Pancreas (tissue), 10 donors: ENCODE data around the gene HIPK2. TPM values are rescaled to one million over a fixed set of nuclear protein-coding genes. Genes with fewer than 3 reads are reported as not detected.

Source experiments
- ATAC-seq, 4 donors: fragments of 200-7000 bp; cut with Tn5 transposase; one replicate each; pipeline versions ENCODE4 v1.8.0 to v1.9.1; 2020; ENCODE audit warnings: mild to moderate bottlenecking in 4 of 4, moderate library complexity in 4 of 4
- DNase-seq, 6 donors: peaks; one replicate each; pipeline ENCODE4 v3.0.0-alpha.2; 2020
- FAIRE-seq: peaks from 2 replicates; lab custom pipeline; 2012; peaks lifted over from hg19 to GRCh38; lab: Jason Lieb, UNC
- H3K27ac ChIP-seq, 4 donors: fragments of 200-600 bp; sonication (generic); 1 replicate in 3 of 4; 2 replicates in 1 of 4; pipeline versions ENCODE4 v1.5.0 to v1.8.0; 2020
- H3K27me3 ChIP-seq, 4 donors: fragments of 200-600 bp; one replicate each; pipeline ENCODE4 v1.8.0; 2021
- H3K36me3 ChIP-seq, 3 donors: fragments of 200-600 bp; sonication (generic) in 1 of 3; one replicate each; pipeline versions ENCODE4 v1.5.0 to v1.8.0; 2020 to 2021
- H3K4me1 ChIP-seq, 3 donors: fragments of 200-600 bp; one replicate each; pipeline ENCODE4 v1.8.0; 2021
- H3K4me3 ChIP-seq, 4 donors: fragments of 200-600 bp; sonication (generic) in 2 of 4; one replicate each; pipeline versions ENCODE4 v1.5.0 to v1.8.0; 2020 to 2021
- H3K9me3 ChIP-seq, 4 donors: fragments of 200-600 bp; one replicate each; pipeline ENCODE4 v1.8.0; 2021
- CTCF ChIP-seq, 4 donors: fragments of 200-600 bp; sonication (generic) in 3 of 4; IDR thresholded peaks; one replicate each; pipeline versions ENCODE4 v1.5.0 to v1.8.0; 2021; ENCODE audit warnings: antibody characterized with exemption in 4 of 4
- WGBS, 2 donors: extraction: QIAGEN DNeasy Blood & Tissue Kit; methylation state at CpG; one replicate each; pipeline ENCODE4 v1.1.7; 2013; 5-methylcytosine and 5-hydroxymethylcytosine counted together
- intact Hi-C, 3 donors: fragments of 100-400 bp; cut with DNase I; formaldehyde crosslinking; loops; one replicate each; pipeline versions ENCODE4 v1.11.1 to v1.14.2; 2022
- polyA plus RNA-seq, 2 donors: library from polyadenylated mRNA; stranded (reverse); fragments of 200-250 nt; gene quantifications; one replicate each; pipeline ENCODE4 v1.2.3, GENCODE V29; 2013
- total RNA-seq, 6 donors: library from RNA; stranded (reverse); fragmentation: NEBNext Ultra II Directional in 4 of 6; extraction: Animal tissue kit (Norgen Biotek cat#: 25700) in 4 of 6; gene quantifications; one replicate each; pipeline versions ENCODE4 v1.2.1 to v1.2.4, GENCODE V29; 2021 to 2023
- donor health status: healthy with polysubstance abuse.
- donor health status: DM: no; HTN: no; CAD: no; lungs with moderate emphysema.
- donor health status: DM: no; HTN: no; CAD: no.
- donor health status: control.
- donor health status: control.
- donor health status: Bipolar disorder and iron deficiency.
- donor health status: DM: yes; HTN: yes; CAD: no.
- donor health status: DM: no; HTN: no; CAD: no.
- donor health status: DM: no; HTN: no; CAD: no.
- donor health status: DM: yes; HTN: yes; CAD: no.

The HIPK2 gene
- total and polyA plus RNA-seq, 8 donors: 6.7 to 49.0 (median 24.7) TPM

DNA sequence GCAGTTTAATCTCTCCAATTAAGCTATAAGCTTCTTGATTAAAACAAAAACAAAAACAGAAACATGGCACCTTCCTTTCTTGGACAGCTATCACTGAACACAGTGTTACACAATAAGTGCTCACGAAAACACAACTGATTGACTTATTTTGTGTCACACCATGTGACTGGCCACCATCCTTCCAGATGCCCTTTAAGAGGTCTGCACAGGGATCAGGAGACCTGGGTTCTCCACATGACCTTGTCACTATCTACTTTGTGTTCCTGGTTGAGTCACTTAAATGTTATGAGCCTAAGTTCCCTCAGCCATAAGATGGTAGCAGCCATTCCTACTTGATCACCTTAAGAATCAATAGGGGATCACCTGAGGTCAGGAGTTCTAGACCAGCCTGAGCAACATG is 120.1 kb downstream of the HIPK2 start:
- H3K4me3 ChIP-seq: no peak overlapping the region
- no peak for TF ChIP-seq CTCF (IDR thresholded peaks at IDR 0.05)
- no peak overlapping the region for H3K27ac ChIP-seq
- WGBS, 2 donors: 43 to 48% methylated on average over 1 of the region's 1 CpG
- no peaks in the 10 kb centered on the region for H3K9me3 ChIP-seq
- peaks cover 28 to 48% (median 46%) of the 10 kb centered on the region in 3 donors for H3K4me1 ChIP-seq
- intact Hi-C loops: no loop called here
- ATAC-seq (no peak), FAIRE-seq (no peak), DNase-seq (no peak)
- no peaks in the 10 kb centered on the region for H3K36me3 ChIP-seq
- H3K27me3 ChIP-seq: no peaks in the 10 kb centered on the region

DNA sequence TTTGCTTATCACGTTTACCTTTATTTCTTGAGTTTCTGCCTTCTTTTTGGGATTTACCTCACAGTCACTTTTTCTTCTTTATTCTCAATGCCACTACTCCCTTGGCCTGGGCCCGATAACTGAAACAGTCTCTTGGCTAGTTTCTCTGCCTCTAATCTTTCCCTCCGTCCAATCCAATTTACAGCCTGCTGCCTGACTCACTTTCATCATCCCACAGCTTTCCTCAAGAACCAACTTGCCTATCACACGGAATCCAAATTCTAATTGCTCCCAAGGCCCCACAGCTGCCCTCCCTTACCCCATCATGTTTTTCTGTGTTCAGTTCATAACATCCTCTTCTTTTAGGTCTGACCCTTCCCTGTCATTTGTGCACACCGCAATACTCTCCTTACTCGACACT is 121.4 kb downstream of the HIPK2 start:
- Histone ChIP-seq H3K9me3 (no peaks in the 10 kb centered on the region), H3K36me3 (no peaks in the 10 kb centered on the region), H3K27me3 (no peaks in the 10 kb centered on the region), H3K4me3 (no peak overlapping the region), H3K4me1 (peaks cover 28 to 38% (median 37%) of the 10 kb centered on the region in 3 donors), H3K27ac (no peak overlapping the region)
- intact Hi-C loops: no loop called here
- no peak for TF ChIP-seq CTCF (IDR thresholded peaks at IDR 0.05)
- DNase-seq (no peak), FAIRE-seq (no peak), ATAC-seq (no peak)
- WGBS, 2 donors: 86 to 90% methylated on average over 6 of the region's 6 CpGs

DNA sequence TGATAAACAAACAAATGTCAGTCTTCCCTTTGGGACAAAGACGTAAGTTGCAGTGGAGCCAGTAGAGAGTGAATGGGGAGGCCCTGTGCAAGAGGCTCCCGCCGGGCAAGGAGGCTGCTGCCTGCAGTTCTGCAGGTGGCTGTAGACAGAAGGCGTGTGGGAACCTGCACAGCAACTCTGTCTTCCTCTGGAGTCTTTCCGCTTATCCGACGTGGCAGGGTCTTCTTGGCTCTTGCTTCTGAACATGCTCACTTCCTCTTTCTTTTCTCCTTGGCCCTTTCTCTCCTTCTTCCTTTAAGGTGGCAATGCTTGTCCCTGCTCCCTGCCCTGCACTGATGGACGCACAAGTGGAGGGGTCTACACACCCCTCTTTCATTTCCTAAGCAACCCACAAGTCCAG is 122.5 kb downstream of the HIPK2 start:
- H3K27ac ChIP-seq: no peak overlapping the region
- WGBS, 2 donors: 88 to 89% methylated on average over 8 of the region's 8 CpGs
- no peaks in the 10 kb centered on the region for H3K9me3 ChIP-seq

DNA sequence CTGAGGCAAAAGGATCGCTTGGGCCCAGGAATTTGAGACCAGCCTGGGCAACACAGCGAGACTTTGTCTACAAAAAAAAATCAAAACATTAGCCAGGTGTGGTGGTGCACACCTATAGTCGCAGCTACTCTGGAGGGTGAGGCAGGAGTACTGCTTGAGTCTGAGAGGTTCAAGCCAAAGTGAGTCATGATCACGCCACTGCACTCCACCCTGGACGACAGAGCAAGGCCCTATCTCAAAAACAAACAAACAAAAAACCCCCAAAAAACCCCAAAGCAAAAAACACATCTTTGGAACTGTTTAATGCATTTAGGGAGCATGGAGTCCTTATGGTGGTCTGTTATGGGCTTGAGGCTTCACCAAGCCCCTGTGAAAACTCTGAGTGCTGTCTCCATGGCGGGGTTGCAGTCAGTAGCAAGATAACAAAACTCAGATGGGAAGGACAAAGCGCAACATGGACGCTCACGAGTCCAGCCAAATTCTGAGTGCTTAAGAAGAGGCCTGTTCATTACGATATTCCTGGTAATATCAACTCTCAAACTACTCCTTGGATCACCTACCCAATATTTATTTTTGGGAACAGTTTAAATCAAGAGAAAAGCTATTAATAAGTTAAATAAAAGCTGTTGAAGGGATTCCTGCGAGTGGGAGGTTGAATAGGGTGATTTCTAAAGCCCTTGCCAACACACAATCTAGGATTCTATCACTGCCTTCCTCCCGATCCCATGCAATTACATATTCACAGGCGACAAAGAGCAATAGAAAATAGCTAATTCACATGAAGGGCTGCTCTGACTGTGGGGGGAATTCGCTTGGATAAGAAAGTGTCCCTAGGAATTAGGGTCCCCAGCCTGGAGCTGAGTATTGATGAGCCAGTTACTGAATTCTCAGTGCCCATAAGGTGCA is 123.3 kb downstream of the HIPK2 start:
- no peaks in the 10 kb centered on the region for H3K36me3 ChIP-seq
- WGBS, 2 donors: 76 to 80% methylated on average over 14 of the region's 14 CpGs
- no peak for ATAC-seq
- peaks cover 14 to 26% (median 23%) of the 10 kb centered on the region in 3 donors for H3K4me1 ChIP-seq
- FAIRE-seq: no peak
- no peak for DNase-seq
- H3K4me3 ChIP-seq: no peak overlapping the region
- no peak overlapping the region for H3K27ac ChIP-seq
- no peak for TF ChIP-seq CTCF (IDR thresholded peaks at IDR 0.05)
- intact Hi-C loops: no loop called here
- H3K9me3 ChIP-seq: no peaks in the 10 kb centered on the region
- no peaks in the 10 kb centered on the region for H3K27me3 ChIP-seq

More for the DNA sequence above, 122.5 kb downstream of the HIPK2 start:
- FAIRE-seq (no peak), DNase-seq (no peak), ATAC-seq (no peak)
- Histone ChIP-seq H3K36me3 (no peaks in the 10 kb centered on the region), H3K27me3 (no peaks in the 10 kb centered on the region), H3K4me1 (peaks cover 18 to 27% (median 27%) of the 10 kb centered on the region in 3 donors), H3K4me3 (no peak overlapping the region)
- TF ChIP-seq CTCF (IDR thresholded peaks at IDR 0.05): no peak
- intact Hi-C loops: no loop called here

GRCh38 chr7:139651914-139652313 is 125.9 kb downstream of the HIPK2 start:
- no peak for FAIRE-seq
- Histone ChIP-seq H3K4me1 (peaks cover 8 to 29% (median 11%) of the 10 kb centered on the region in 3 donors), H3K27ac (no peak overlapping the region), H3K4me3 (no peak overlapping the region), H3K9me3 (no peaks in the 10 kb centered on the region), H3K36me3 (no peaks in the 10 kb centered on the region), H3K27me3 (no peaks in the 10 kb centered on the region)
- TF ChIP-seq CTCF (IDR thresholded peaks at IDR 0.05): no peak
- no peak for DNase-seq
- 79 to 81% methylated on average over 4 of the region's 4 CpGs for WGBS, 2 donors
- no peak for ATAC-seq
- intact Hi-C loops: no loop called here
